ENCODE data around the gene C19orf81.

C19orf81 gene

DNA sequence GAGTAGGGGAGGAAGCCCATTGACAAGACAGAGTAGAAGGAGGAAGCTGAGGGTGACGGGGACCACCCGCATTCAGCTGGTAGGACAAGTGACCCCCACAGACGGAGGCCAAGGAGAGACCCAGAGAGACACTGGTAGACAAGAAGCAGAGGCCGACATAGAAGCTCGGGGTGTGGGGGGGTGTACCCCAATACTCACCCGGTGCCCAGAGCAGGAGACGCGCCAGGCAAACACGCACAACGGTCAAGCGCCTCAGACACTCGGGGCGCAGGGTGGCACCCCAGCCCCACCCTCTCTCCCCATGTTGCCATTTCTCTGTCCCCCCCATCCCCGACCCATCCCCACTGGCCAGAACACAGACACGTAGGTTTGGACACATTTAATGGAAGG, 46.8 kb downstream of the C19orf81 start:
- TF ChIP-seq, protein P1, sequence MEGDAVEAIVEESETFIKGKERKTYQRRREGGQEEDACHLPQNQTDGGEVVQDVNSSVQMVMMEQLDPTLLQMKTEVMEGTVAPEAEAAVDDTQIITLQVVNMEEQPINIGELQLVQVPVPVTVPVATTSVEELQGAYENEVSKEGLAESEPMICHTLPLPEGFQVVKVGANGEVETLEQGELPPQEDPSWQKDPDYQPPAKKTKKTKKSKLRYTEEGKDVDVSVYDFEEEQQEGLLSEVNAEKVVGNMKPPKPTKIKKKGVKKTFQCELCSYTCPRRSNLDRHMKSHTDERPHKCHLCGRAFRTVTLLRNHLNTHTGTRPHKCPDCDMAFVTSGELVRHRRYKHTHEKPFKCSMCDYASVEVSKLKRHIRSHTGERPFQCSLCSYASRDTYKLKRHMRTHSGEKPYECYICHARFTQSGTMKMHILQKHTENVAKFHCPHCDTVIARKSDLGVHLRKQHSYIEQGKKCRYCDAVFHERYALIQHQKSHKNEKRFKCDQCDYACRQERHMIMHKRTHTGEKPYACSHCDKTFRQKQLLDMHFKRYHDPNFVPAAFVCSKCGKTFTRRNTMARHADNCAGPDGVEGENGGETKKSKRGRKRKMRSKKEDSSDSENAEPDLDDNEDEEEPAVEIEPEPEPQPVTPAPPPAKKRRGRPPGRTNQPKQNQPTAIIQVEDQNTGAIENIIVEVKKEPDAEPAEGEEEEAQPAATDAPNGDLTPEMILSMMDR (IDR thresholded peaks at IDR 0.05; ENCODE audit: extremely low read depth, insufficient read depth, missing control alignments): no peak
- no peak for DNase-seq (ENCODE audit: low spot score)

DNA sequence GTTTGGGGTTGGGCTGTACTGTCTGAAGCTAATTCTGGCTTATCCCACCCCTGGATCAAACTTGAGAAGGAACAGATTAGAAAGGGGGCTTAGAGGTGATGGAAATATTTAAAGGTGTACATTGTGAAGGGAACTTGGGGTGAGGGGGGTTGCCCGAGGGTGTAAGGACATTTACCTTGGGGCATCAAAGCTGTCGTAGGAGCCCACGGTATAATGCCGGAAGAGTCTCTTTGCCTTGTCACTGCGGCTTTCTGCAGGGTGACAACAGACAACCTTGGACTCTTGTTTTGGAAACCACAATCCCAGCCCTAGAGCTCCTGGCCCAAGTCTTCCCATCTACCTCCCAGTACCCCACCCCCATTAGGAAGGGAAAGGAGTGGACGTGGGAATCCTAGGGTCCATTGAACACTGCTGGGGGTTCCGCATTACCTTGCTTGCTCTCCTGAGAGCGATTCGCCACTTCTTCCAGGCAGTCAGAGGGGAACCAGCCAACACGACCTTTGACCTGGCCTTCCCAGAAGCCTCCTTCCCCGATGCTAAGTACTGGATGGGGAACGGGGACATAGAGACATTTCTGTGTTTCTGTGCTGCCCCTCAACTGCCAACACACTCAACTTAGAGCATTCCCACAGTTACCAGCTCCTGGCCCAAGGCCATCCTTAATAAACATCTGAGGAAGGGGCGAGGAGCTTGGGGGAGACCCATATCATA, 48.3 kb downstream of the C19orf81 start:
- in situ Hi-C loops (cut with MboI; ENCODE audit: low pct_unique_long_range_greater_than_20kb, low sequenced_read_pairs, unreplicated experiment): no loop called here
- no peak for DNase-seq (ENCODE audit: low spot score)
- TF ChIP-seq, protein P1 (IDR thresholded peaks at IDR 0.05; ENCODE audit: extremely low read depth, insufficient read depth, missing control alignments): no peak

More for the DNA sequence above, 46.8 kb downstream of the C19orf81 start:
- in situ Hi-C loops (cut with MboI; ENCODE audit: low pct_unique_long_range_greater_than_20kb, low sequenced_read_pairs, unreplicated experiment): no loop called here

DNA sequence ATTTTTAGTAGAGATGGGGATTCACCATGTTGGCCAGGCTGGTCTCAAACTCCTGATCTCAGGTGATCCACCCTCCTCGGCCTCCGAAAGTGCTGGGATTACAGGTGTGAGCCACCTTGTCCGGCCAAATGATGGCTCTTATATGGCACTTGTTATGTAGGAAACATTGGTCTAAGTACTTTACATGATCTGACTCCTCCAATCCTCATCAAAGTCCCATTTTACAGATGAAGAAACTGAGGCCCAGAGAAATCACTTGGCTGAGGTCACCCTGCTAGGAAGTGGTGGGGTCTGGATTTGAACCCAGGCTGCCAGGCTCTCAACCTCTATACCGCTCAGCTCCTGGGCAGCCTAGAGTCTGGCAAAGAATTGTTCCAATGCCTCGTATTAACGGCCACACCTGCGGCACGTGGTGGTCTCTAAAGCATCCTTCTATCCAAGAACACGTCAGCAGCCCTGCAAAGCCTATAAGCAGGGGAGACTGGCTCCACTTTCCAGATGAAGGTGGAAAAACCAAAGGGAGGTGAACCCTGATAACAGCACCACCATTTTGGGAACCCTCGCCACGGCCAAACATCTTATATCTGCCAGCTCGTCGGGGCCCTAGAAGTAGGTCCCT, 52.2 kb downstream of the C19orf81 start:
- in situ Hi-C loops (cut with MboI; ENCODE audit: low pct_unique_long_range_greater_than_20kb, low sequenced_read_pairs, unreplicated experiment): no loop called here
- TF ChIP-seq, protein P1 (IDR thresholded peaks at IDR 0.05; ENCODE audit: extremely low read depth, insufficient read depth, missing control alignments): no peak
- no peak for DNase-seq (ENCODE audit: low spot score)

DNA sequence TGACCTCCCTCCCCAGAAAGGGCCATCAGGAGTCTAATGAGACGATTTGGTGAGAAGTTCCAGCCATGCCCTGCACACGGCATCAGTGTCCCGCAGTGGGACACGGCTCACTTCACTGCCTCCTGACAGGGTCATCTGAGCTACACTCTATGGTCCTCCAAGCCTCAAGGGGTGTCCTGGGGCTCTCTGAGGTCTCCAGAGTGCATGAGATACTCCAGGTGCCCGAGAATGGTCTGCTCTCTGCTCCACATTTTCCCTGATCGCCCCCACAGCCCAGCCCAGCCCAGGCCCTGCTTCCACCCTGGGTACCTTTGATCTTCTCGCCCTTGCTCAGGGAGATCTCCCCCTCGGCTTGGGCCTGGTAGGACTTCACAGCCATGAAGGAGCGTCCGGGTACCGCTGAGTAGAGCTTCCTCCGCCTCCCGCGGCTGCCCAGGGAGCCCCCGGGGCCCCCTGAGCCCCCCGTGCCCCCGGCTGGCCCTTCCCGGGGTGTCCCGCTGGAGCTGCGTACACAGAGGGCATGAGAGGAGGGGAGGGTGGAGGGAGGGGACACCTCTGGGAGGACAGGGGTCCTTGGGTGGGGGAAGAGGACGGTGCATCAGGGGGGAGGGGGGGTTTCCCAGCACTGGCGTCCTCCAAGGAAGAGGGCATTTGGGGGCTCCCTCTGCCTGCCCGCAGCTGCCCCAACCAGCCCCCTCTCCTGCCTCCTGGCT, 53.1 kb downstream of the C19orf81 start:
- TF ChIP-seq, protein P1 (IDR thresholded peaks at IDR 0.05; ENCODE audit: extremely low read depth, insufficient read depth, missing control alignments): no peak
- DNase-seq (ENCODE audit: low spot score): no peak
- in situ Hi-C loops (cut with MboI; ENCODE audit: low pct_unique_long_range_greater_than_20kb, low sequenced_read_pairs, unreplicated experiment): no loop called here

DNA sequence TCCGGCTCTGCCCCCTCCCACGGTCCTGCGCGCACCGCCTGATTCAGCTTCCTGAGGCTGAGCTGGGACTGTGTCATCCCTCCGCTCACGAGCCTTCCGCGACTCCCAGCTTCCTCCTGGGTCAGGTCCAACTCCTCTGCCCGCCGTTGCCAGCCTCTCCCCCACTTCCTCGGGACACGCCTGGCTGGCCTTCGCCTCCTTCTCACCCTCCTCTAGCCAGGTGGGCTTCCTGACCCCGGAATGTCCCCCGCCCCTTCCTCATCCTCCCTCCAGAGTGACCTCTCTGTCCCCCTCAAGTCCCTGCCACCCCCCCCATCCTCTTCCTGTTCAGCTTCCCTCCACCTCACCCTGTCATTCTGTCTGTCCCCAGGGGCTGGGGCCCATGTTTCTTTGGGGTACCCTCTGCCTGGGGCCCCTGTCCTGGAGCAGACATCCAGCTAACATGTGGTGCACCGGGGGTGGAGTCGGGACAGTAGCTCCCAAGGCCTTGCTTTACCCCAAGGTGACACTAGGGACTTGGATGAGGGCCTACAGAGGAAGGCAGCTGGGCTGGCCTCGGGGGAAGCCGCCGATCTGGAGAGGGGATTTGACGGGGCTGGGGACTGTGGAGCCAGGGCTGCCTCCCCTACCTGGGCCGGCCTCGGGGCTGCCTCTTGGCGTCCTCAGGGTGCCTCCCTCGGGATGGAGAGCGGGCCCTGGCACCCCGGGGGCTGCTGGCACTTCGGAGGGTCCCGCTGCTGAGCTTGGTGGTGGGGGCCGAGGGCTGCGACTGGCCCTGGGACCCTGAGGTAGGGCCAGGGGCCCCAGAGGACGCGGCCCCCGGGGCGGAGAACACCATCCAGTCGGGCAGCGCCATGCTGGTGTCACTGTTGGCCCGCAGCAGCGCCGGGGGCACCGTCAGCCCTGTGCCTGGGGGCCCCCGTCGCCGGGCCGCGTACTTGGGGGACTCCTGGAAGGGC, 53.9 kb downstream of the C19orf81 start:
- TF ChIP-seq, protein P1 (IDR thresholded peaks at IDR 0.05; ENCODE audit: extremely low read depth, insufficient read depth, missing control alignments): no peak
- no peak for DNase-seq (ENCODE audit: low spot score)
- in situ Hi-C loops (cut with MboI; ENCODE audit: low pct_unique_long_range_greater_than_20kb, low sequenced_read_pairs, unreplicated experiment): no loop called here

Measured in GM13977 (cell line).